GM23248 (cell line): ENCODE data around the gene CCBE1. TPM values are rescaled to one million over a fixed set of nuclear protein-coding genes. Genes with fewer than 3 reads are reported as not detected.
A peak's percentile ranks its signal among the peaks of the same experiment; 100 is the strongest.
"Not testable (repeated sequence)": the region's sequence is repeated elsewhere in the genome, so short reads cannot be mapped to it uniquely, and the experiment has no call there.

ENCODE experiments used
- DNase-seq: peaks from one replicate; pipeline ENCODE4 v3.0.0-alpha.2; 2015
- H2AFZ ChIP-seq: fragments of 200-600 bp; sonication (generic); 2 replicates; pipeline ENCODE4 v1.6.1; 2016; ENCODE audit warnings: antibody characterized with exemption
- H3F3A ChIP-seq: fragments of 200-600 bp; sonication (generic); 2 replicates; pipeline ENCODE4 v1.6.1; 2016; ENCODE audit warnings: mild to moderate bottlenecking, antibody characterized with exemption, mixed run types; ENCODE audit not compliant: insufficient read depth
- H3K27ac ChIP-seq: fragments of 200-600 bp; sonication (generic); 2 replicates; pipeline ENCODE4 v1.5.1; 2016; ENCODE audit warnings: mild to moderate bottlenecking
- H3K27me3 ChIP-seq: fragments of 200-600 bp; sonication (generic); replicated peaks from 2 replicates; pipeline ENCODE4 v1.6.1; 2016; ENCODE audit warnings: mild to moderate bottlenecking; ENCODE audit not compliant: insufficient read depth
- H3K36me3 ChIP-seq: fragments of 200-600 bp; sonication (generic); 2 replicates; pipeline ENCODE4 v1.6.1; 2016; ENCODE audit warnings: low read depth, mild to moderate bottlenecking
- H3K4me1 ChIP-seq: fragments of 200-600 bp; sonication (generic); 2 replicates; pipeline ENCODE4 v1.6.1; 2016; ENCODE audit warnings: mild to moderate bottlenecking; ENCODE audit not compliant: insufficient read depth
- H3K4me2 ChIP-seq: fragments of 200-600 bp; sonication (generic); one replicate; pipeline ENCODE4 v1.6.1; 2016; ENCODE audit warnings: mild to moderate bottlenecking; ENCODE audit not compliant: unreplicated experiment
- H3K4me3 ChIP-seq: fragments of 200-600 bp; sonication (generic); 2 replicates; pipeline ENCODE4 v1.5.1; 2016; ENCODE audit warnings: mild to moderate bottlenecking
- H3K79me2 ChIP-seq: fragments of 200-600 bp; sonication (generic); 2 replicates; pipeline ENCODE4 v1.6.1; 2016; ENCODE audit warnings: mild to moderate bottlenecking; ENCODE audit not compliant: insufficient read depth
- H3K9ac ChIP-seq: fragments of 200-600 bp; sonication (generic); 2 replicates; pipeline ENCODE4 v1.6.1; 2016; ENCODE audit warnings: mild to moderate bottlenecking
- H3K9me2 ChIP-seq: fragments of 200-600 bp; sonication (generic); 2 replicates; pipeline ENCODE4 v1.6.1; 2016; ENCODE audit warnings: mixed run types, mild to moderate bottlenecking, moderate library complexity; ENCODE audit not compliant: insufficient read depth
- H3K9me3 ChIP-seq: fragments of 200-600 bp; sonication (generic); one replicate; pipeline ENCODE4 v1.6.1; 2017; ENCODE audit warnings: low read depth
- H4K20me1 ChIP-seq: fragments of 200-600 bp; sonication (generic); 2 replicates; pipeline ENCODE4 v1.6.0; 2016; ENCODE audit not compliant: insufficient read depth
- EZH2 ChIP-seq: fragments of 200-600 bp; sonication (generic); IDR thresholded peaks from 2 replicates; pipeline ENCODE4 v1.6.1; 2018; ENCODE audit warnings: antibody characterized with exemption, mild to moderate bottlenecking; ENCODE audit not compliant: insufficient read depth, poor library complexity, severe bottlenecking
- EZH2phosphoT487 ChIP-seq: fragments of 200-600 bp; sonication (generic); IDR thresholded peaks from 2 replicates; pipeline ENCODE4 v1.6.1; 2018; ENCODE audit warnings: antibody characterized with exemption, moderate library complexity, mild to moderate bottlenecking, low read depth; ENCODE audit not compliant: insufficient read depth
- WGBS, 2 experiments: methylation state at CpG; one replicate each; pipeline ENCODE4 v1.1.6; 2015 to 2017; ENCODE audit warnings: low lambda C conversion rate in 2 of 2, low coverage in 1 of 2; ENCODE audit errors: missing lambda C conversion rate in 2 of 2; 5-methylcytosine and 5-hydroxymethylcytosine counted together
- in situ Hi-C: fragments of 300-500 bp; cut with MboI; formaldehyde crosslinking; loops from 2 replicates; pipeline ENCODE4 v1.15.0; 2020
- polyA plus RNA-seq: library from polyadenylated mRNA; unstranded; fragments of >200 nt; fragmentation: Nextera tagmentation; extraction: Ambion mirVana; gene quantifications from 2 replicates; pipeline ENCODE4 v1.2.1, GENCODE V29; 2016
- total RNA-seq: library from RNA; depleted of rRNA; stranded (reverse); fragments of >200 nt; shearing (Covaris generic); gene quantifications from 2 replicates; pipeline ENCODE4 v1.2.3, GENCODE V29; 2014

The CCBE1 gene
- total and polyA plus RNA-seq, 2 experiments from 2014 or later, result 16.6 to 33.6 TPM

DNA sequence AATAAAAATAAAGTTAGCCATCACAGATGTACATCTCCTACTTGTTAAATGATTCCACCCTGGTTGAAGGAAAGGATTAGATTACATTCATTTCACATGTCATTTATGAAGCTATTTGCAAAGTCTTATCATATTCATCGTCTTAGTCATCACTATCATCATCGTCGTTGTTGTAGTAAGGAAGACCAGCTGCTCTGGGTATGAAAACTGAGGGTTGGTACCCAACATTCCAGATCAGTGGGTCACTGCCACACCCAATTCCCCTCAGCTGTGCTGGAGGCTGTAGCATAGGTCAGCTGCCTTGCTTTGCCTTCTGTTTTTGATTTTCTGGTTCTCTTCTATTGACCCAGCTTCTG, 20.9 kb upstream of the CCBE1 start:
- peak overlapping the region; percentile 77 for H3K27ac ChIP-seq
- H3K27me3 ChIP-seq, result no peaks in the 10 kb centered on the region
- WGBS, 2 experiments, result 0% methylated on average over 3 of the region's 3 CpGs
- no peaks in the 10 kb centered on the region for H3K9me3 ChIP-seq
- H3K4me2 ChIP-seq, result peak overlapping the region; percentile 59
- peaks cover 46% of the 10 kb centered on the region for H3K4me1 ChIP-seq
- no peaks in the 10 kb centered on the region for H3K36me3 ChIP-seq
- H3K9me2 ChIP-seq, result no peaks in the 10 kb centered on the region
- TF ChIP-seq EZH2phosphoT487, result no peak
- no peak for TF ChIP-seq EZH2
- in situ Hi-C loops, result no loop called here
- H2AFZ ChIP-seq, result no peak overlapping the region
- H3F3A ChIP-seq, result peaks cover 58% of the 10 kb centered on the region
- DNase-seq, result peak; percentile 89
- H3K79me2 ChIP-seq, result no peaks in the 10 kb centered on the region
- H3K4me3 ChIP-seq, result no peak overlapping the region
- no peaks in the 10 kb centered on the region for H4K20me1 ChIP-seq
- peak overlapping the region; percentile 42 for H3K9ac ChIP-seq

- in situ Hi-C loops, result no loop called here
- no peak for DNase-seq
- Histone ChIP-seq H3K4me1 (peaks cover 46% of the 10 kb centered on the region), H3K4me2 (no peak overlapping the region), H3K79me2 (no peaks in the 10 kb centered on the region), H3K9ac (no peak overlapping the region), H4K20me1 (no peaks in the 10 kb centered on the region), H3K9me2 (no peaks in the 10 kb centered on the region), H2AFZ (no peak overlapping the region), H3K4me3 (no peak overlapping the region), H3K27me3 (no peaks in the 10 kb centered on the region), H3K27ac (peak overlapping the region; percentile 77), H3F3A (peaks cover 58% of the 10 kb centered on the region), H3K9me3 (no peaks in the 10 kb centered on the region), H3K36me3 (no peaks in the 10 kb centered on the region)
- 93 to 95% methylated on average over 2 of the region's 2 CpGs for WGBS, 2 experiments
- no peak for TF ChIP-seq EZH2
- TF ChIP-seq EZH2phosphoT487, result no peak
These were observed 20.1 kb upstream of the CCBE1 start for GRCh38 chr18:59717291-59717690.

DNA sequence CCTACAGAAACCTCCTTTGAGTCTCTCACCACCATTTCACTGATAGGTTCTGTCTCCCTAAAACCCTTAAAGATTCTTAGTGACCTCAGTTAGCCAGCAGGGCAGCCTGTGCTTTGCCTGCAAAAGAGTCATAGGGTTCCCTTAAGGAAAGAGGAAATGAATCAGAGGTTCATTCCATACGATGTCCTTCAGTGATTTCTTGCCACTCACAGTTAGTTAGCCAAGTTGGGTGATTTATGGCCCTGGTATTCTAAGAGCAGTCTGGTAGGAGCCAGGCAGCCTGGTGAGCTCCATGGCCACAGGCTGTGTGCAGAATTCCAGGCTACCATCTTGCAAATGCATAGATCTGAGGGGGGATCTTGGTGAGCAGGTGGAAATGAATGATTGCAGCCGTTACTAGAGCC, 18.7 kb upstream of the CCBE1 start:
- Histone ChIP-seq H3K9ac (peak overlapping the region; percentile 32; the same call in 1 of the 2 replicates), H3K79me2 (no peaks in the 10 kb centered on the region), H2AFZ (no peak overlapping the region), H3K9me3 (no peaks in the 10 kb centered on the region), H3K27ac (peak overlapping the region; percentile 75), H3F3A (peaks cover 58% of the 10 kb centered on the region), H3K4me2 (peak overlapping the region; percentile 22), H4K20me1 (no peaks in the 10 kb centered on the region), H3K4me1 (peaks cover 46% of the 10 kb centered on the region), H3K27me3 (no peaks in the 10 kb centered on the region), H3K9me2 (no peaks in the 10 kb centered on the region), H3K4me3 (no peak overlapping the region), H3K36me3 (no peaks in the 10 kb centered on the region)
- 37 to 45% methylated on average over 2 of the region's 2 CpGs for whole genome bisulfite sequencing, 2 experiments
- TF ChIP-seq EZH2 (no peak), EZH2phosphoT487 (no peak)
- in situ Hi-C loops, result no loop called here
- DNase-seq, result peak; percentile 96

DNA sequence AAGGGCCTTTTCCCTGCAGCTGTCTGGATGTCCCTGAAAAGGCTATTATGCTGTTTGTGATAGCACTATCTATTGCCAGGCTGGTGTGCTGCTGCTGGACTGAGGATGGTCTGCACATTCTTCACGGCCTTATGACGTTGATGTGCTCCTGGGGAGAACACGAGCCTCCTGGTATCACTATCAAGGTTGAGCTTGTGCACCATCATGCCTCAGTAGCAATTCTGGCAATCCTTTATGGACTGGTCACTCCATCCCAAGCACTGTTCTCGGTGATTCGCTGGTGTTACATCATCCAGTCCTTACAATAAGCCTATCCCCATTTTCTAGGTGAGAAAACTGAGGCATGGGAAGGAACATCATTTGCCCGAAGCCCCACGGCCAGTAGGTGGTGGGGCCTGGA, 18.2 kb upstream of the CCBE1 start:
- Histone ChIP-seq H3K27ac (peak overlapping the region; percentile 75), H3F3A (peaks cover 56% of the 10 kb centered on the region), H3K79me2 (no peaks in the 10 kb centered on the region), H3K9me2 (no peaks in the 10 kb centered on the region), H3K9ac (peak overlapping the region; percentile 32; the same call in 1 of the 2 replicates), H2AFZ (no peak overlapping the region), H3K36me3 (no peaks in the 10 kb centered on the region), H3K9me3 (no peaks in the 10 kb centered on the region), H3K4me2 (no peak overlapping the region), H3K4me3 (no peak overlapping the region), H3K4me1 (peaks cover 44% of the 10 kb centered on the region), H4K20me1 (no peaks in the 10 kb centered on the region), H3K27me3 (no peaks in the 10 kb centered on the region)
- in situ Hi-C loops, result no loop called here
- TF ChIP-seq EZH2phosphoT487, result no peak
- no peak for TF ChIP-seq EZH2
- DNase-seq, result peak; percentile 47
- WGBS, 2 experiments, result 91 to 93% methylated on average over 7 of the region's 7 CpGs

DNA sequence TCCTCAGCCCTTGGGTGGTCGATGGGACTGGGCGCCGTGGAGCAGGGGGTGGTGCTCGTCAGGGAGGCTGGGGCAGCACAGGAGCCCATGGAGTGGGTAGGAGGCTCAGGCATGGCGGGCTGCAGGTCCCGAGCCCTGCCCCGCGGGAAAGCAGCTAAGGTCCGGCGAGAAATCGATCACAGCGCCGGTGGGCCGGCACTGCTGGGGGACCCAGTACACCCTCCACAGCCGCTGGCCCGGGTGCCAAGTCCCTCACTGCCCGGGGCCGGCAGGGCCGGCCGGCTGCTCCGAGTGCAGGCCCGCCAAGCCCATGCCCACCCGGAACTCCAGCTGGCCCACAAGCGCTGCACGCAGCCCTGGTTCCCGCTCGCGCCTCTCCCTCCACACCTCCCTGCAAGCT, 16.9 kb upstream of the CCBE1 start:
- in situ Hi-C loops, H2AFZ ChIP-seq, H3K27ac ChIP-seq, H3K4me3 ChIP-seq, H3K27me3 ChIP-seq, H3K9me3 ChIP-seq, H3K4me2 ChIP-seq, H4K20me1 ChIP-seq, H3K9ac ChIP-seq, H3K79me2 ChIP-seq, H3K9me2 ChIP-seq, DNase-seq, H3K36me3 ChIP-seq: not testable (repeated sequence)
- Histone ChIP-seq H3K4me1 (peaks cover 32% of the 10 kb centered on the region), H3F3A (peaks cover 42% of the 10 kb centered on the region)
- WGBS, 2 experiments, result 96 to 98% methylated on average over 16 to 28 of the region's 28 CpGs
